Tibial nerve (tissue), 4 donors: ENCODE data around the gene EPN3. TPM values are rescaled to one million over a fixed set of nuclear protein-coding genes. Genes with fewer than 3 reads are reported as not detected.

Experiments
- DNase-seq, 2 donors: peaks; one replicate each; pipeline ENCODE4 v3.0.0-alpha.2; 2019; ENCODE audit warnings: low spot score in 2 of 2
- H3K27ac ChIP-seq, 4 donors: fragments of 200-600 bp; sonication (generic) in 3 of 4; one replicate each; pipeline ENCODE4 v1.5.1; 2017 to 2019; ENCODE audit warnings: mild to moderate bottlenecking in 1 of 4
- H3K27me3 ChIP-seq, 2 donors: fragments of 200-600 bp; sonication (generic) in 1 of 2; one replicate each; pipeline versions ENCODE4 v1.5.1 to v1.6.0; 2017 to 2019
- H3K36me3 ChIP-seq, 3 donors: fragments of 200-600 bp; sonication (generic); one replicate each; pipeline ENCODE4 v1.5.1; 2018 to 2019
- H3K4me1 ChIP-seq, 4 donors: fragments of 200-600 bp; sonication (generic) in 3 of 4; one replicate each; pipeline ENCODE4 v1.5.1; 2017 to 2019
- H3K4me3 ChIP-seq, 4 donors: fragments of 200-600 bp; sonication (generic) in 3 of 4; one replicate each; pipeline ENCODE4 v1.5.1; 2017 to 2019; ENCODE audit warnings: mild to moderate bottlenecking in 1 of 4, moderate library complexity in 1 of 4
- H3K9me3 ChIP-seq, 4 donors: fragments of 200-600 bp; sonication (generic) in 3 of 4; one replicate each; pipeline ENCODE4 v1.5.1; 2017 to 2019
- EP300 ChIP-seq, 2 donors: sonication (generic); formaldehyde crosslinking; IDR thresholded peaks; one replicate each; pipeline ENCODE4 v1.6.1; 2017; ENCODE audit warnings: antibody characterized with exemption in 2 of 2, mild to moderate bottlenecking in 1 of 2
- POLR2A ChIP-seq, 2 donors: fragments of 450-650 bp; IDR thresholded peaks; one replicate each; pipeline ENCODE4 v1.6.1; 2017; ENCODE audit warnings: antibody characterized with exemption in 2 of 2, mild to moderate bottlenecking in 2 of 2, moderate library complexity in 2 of 2
- whole genome bisulfite sequencing, 2 donors: methylation state at CpG; one replicate each; pipeline ENCODE4 v1.1.5; 2018; 5-methylcytosine and 5-hydroxymethylcytosine counted together
- total RNA-seq, 4 donors: library from RNA; depleted of rRNA; stranded (reverse); fragments of >200 nt; gene quantifications; one replicate each; pipeline ENCODE4 v1.1.0, GENCODE V29; 2016
- TF ChIP-seq, protein P1 (sequence below), 5 experiments: fragments of 200-600 bp in 3 of 5; fragments of 450-650 bp in 2 of 5; sonication (generic) in 3 of 5; IDR thresholded peaks; one replicate each; pipeline ENCODE4 v1.5.1; 2016 to 2019; ENCODE audit warnings: antibody characterized with exemption in 5 of 5, mild to moderate bottlenecking in 3 of 5, moderate library complexity in 2 of 5

Gene EPN3
- total RNA-seq, 4 donors from 2014 or later: 0.22 to 0.42 TPM; not detected in 2

DNA sequence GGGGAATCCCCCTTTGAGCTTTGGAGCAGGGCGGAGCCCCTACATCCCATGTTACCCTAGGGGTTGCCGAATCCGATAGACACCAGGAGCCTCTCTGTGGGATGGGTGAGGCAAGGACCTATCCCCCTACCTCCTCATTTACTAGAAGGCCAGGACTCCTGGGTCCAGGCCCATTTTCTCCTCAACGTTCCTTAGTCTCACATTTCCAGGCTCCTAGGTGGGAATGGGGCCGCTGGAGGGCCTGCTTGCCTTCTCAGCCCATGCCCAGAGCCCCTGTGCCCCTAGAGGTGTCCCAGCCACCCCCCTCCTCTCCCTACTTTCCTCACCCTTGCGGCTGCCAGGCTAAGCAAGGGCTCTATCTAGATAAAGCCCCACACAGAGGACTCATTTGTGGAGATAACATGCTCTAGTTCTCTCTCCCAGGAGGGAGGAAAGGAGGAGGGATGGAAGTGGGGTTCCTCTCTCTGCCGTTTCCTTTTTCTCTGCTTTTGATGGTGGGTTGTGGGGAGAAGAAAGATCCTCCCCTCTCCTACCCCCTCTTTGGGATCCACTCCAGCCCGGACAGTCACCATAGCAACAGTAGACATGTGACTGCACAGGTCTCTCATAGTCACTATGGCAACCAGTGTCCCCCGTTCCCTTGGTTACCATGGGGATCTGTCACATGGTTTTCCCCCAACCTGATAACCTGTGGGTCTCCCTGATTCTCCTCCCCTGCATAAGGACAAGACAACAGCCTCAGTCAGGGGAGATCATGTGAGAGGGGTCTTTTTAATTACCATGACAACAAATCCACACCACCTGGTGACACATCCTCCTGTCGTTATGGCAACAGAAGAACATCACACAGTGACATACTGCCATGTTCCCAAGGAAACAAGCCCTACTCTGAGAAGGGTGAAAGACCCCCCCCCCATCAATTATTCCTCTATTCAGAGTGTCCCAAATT, 33.1 kb downstream of the EPN3 start:
- H3K36me3 ChIP-seq: no peaks in the 10 kb centered on the region
- H3K27ac ChIP-seq: no peak overlapping the region
- peak overlapping the region in 1 of 4 donors; percentile 18 for H3K4me3 ChIP-seq
- H3K27me3 ChIP-seq: peaks cover 3 to 58% of the 10 kb centered on the region in 2 donors
- H3K9me3 ChIP-seq: no peaks in the 10 kb centered on the region
- WGBS, 2 donors: 44 to 46% methylated on average over 10 of the region's 10 CpGs
- TF ChIP-seq EP300 (IDR thresholded peaks at IDR 0.05) (no peak), POLR2A (IDR thresholded peaks at IDR 0.05) (no peak)
- TF ChIP-seq, protein P1, sequence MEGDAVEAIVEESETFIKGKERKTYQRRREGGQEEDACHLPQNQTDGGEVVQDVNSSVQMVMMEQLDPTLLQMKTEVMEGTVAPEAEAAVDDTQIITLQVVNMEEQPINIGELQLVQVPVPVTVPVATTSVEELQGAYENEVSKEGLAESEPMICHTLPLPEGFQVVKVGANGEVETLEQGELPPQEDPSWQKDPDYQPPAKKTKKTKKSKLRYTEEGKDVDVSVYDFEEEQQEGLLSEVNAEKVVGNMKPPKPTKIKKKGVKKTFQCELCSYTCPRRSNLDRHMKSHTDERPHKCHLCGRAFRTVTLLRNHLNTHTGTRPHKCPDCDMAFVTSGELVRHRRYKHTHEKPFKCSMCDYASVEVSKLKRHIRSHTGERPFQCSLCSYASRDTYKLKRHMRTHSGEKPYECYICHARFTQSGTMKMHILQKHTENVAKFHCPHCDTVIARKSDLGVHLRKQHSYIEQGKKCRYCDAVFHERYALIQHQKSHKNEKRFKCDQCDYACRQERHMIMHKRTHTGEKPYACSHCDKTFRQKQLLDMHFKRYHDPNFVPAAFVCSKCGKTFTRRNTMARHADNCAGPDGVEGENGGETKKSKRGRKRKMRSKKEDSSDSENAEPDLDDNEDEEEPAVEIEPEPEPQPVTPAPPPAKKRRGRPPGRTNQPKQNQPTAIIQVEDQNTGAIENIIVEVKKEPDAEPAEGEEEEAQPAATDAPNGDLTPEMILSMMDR (IDR thresholded peaks at IDR 0.05): no peak
- DNase-seq: no peak
- H3K4me1 ChIP-seq: peaks cover 0 to 46% (median 22%) of the 10 kb centered on the region in 4 donors

DNA sequence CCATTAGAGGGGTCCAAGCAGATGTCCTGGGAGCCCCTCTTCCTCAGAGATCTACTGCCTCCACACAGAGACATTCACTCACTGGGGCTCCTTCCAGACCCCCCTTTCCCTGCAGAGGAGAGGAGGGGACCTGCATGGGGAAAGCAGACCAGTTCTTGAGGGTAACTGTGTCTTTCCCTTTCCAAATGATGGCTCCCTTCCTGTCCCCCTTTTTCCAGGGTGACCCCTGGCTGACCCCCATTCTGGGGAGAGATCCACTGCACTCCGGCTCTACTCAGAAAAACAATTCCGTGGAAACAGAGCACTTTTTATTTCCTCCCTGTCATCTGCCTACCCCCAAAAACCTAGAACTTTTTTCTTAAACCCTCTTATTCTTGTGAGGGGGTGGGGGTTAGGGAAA, 34.4 kb downstream of the EPN3 start:
- peaks cover 0 to 34% (median 12%) of the 10 kb centered on the region in 4 donors for H3K4me1 ChIP-seq
- no peak for DNase-seq
- no peaks in the 10 kb centered on the region for H3K36me3 ChIP-seq
- no peak overlapping the region for H3K4me3 ChIP-seq
- no peaks in the 10 kb centered on the region for H3K9me3 ChIP-seq
- TF ChIP-seq, protein P1 (IDR thresholded peaks at IDR 0.05): no peak
- TF ChIP-seq POLR2A (IDR thresholded peaks at IDR 0.05): no peak
- no peak for TF ChIP-seq EP300 (IDR thresholded peaks at IDR 0.05)
- H3K27ac ChIP-seq: no peak overlapping the region
- 19 to 27% methylated on average over 2 of the region's 2 CpGs for WGBS, 2 donors
- peaks cover 0 to 46% of the 10 kb centered on the region in 2 donors for H3K27me3 ChIP-seq

DNA sequence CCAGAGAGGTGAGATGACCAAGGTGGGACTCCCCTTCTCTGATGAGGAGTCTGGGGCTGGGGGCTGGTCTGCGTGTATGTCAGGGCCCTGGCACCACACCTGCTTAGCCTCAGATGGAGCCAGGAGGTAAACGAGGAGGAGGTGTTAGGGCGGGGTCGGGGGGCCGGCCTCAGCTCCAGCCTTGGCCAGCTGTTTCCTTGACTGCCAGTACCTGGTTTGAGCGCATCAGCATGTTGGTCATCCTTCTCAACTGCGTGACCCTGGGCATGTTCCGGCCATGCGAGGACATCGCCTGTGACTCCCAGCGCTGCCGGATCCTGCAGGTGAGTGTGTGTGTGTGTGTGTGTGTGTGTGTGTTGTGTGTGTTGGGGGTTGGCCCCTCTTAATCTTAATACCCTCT, 36.1 kb downstream of the EPN3 start:
- Histone ChIP-seq H3K27ac (no peak overlapping the region), H3K4me1 (peaks cover 0 to 22% (median 12%) of the 10 kb centered on the region in 4 donors), H3K9me3 (no peaks in the 10 kb centered on the region), H3K36me3 (no peaks in the 10 kb centered on the region), H3K27me3 (peaks cover 0 to 33% of the 10 kb centered on the region in 2 donors), H3K4me3 (no peak overlapping the region)
- DNase-seq: no peak
- 79 to 89% methylated on average over 6 to 12 of the region's 12 CpGs for WGBS, 2 donors
- TF ChIP-seq EP300 (IDR thresholded peaks at IDR 0.05) (no peak), POLR2A (IDR thresholded peaks at IDR 0.05) (no peak)
- TF ChIP-seq, protein P1 (IDR thresholded peaks at IDR 0.05): no peak

DNA sequence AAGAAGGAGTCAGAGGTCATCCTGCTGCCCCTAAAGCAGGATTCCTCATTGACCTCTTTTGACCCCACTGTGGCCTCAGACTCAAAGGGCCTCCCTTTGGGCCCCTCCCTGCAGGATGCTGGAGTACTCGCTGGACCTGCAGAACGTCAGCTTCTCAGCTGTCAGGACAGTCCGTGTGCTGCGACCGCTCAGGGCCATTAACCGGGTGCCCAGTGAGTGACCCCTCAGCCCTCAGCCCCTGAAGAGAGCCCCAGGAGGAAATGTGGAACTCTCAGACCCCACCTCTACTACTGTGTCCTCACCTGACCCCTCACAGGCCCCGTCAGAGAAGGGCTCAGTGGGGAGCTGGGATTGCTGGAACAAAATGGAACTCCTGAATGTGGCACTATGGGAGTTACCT, 37.1 kb downstream of the EPN3 start:
- Histone ChIP-seq H3K4me3 (no peak overlapping the region), H3K9me3 (no peaks in the 10 kb centered on the region), H3K36me3 (no peaks in the 10 kb centered on the region), H3K27ac (no peak overlapping the region), H3K4me1 (peaks cover 0 to 12% (median 9%) of the 10 kb centered on the region in 4 donors), H3K27me3 (peaks cover 0 to 28% of the 10 kb centered on the region in 2 donors)
- no peak for TF ChIP-seq POLR2A (IDR thresholded peaks at IDR 0.05)
- TF ChIP-seq EP300 (IDR thresholded peaks at IDR 0.05): no peak
- TF ChIP-seq, protein P1 (IDR thresholded peaks at IDR 0.05): no peak
- no peak for DNase-seq
- WGBS, 2 donors: 67 to 98% methylated on average over 1 to 7 of the region's 7 CpGs

DNA sequence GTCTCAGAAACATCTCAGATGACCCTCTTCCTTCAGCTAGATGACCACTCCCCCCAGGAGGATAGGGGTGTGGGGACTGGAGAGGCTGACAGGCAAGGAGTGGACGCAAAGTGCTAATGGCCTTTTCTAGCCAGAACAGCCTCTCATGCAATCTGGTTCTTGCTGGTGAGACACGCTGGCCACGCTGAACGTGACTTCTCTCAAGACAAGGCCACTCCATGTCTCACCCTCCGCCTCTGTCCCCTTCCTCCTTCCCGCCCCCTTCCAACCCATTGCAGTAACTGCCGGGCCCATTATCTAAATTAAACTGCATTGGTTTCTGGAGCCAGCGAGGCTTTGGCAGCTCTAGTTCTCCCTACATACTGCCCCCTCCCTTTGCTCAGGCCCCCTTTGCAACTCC, 37.5 kb downstream of the EPN3 start:
- H3K4me1 ChIP-seq: peaks cover 0 to 8% (median 5%) of the 10 kb centered on the region in 4 donors
- H3K9me3 ChIP-seq: no peaks in the 10 kb centered on the region
- DNase-seq: no peak

More for the DNA sequence above, 37.5 kb downstream of the EPN3 start:
- Histone ChIP-seq H3K4me3 (no peak overlapping the region), H3K27me3 (peaks cover 0 to 24% of the 10 kb centered on the region in 2 donors), H3K36me3 (no peaks in the 10 kb centered on the region), H3K27ac (no peak overlapping the region)
- TF ChIP-seq EP300 (IDR thresholded peaks at IDR 0.05) (no peak), POLR2A (IDR thresholded peaks at IDR 0.05) (no peak)
- TF ChIP-seq, protein P1 (IDR thresholded peaks at IDR 0.05): no peak
- 77 to 81% methylated on average over 8 of the region's 8 CpGs for WGBS, 2 donors
